ENCODE measurements around the gene RPP14.
A peak's percentile ranks its signal among the peaks of the same experiment; 100 is the strongest.
"Not testable (repeated sequence)": the region's sequence is repeated elsewhere in the genome, so short reads cannot be mapped to it uniquely, and the experiment has no call there.

The RPP14 gene

GRCh38 chr3:58332575-58333188 is 26.6 kb downstream of the RPP14 start, which contains the start of gene PXK:
Gene PXK, plus strand, starts transcription at chr3:58332892. Its CDS starts 97 bp downstream, at chr3:58332989.
- peak; percentile 64 for DNase-seq (ENCODE audit: low spot score)

DNA sequence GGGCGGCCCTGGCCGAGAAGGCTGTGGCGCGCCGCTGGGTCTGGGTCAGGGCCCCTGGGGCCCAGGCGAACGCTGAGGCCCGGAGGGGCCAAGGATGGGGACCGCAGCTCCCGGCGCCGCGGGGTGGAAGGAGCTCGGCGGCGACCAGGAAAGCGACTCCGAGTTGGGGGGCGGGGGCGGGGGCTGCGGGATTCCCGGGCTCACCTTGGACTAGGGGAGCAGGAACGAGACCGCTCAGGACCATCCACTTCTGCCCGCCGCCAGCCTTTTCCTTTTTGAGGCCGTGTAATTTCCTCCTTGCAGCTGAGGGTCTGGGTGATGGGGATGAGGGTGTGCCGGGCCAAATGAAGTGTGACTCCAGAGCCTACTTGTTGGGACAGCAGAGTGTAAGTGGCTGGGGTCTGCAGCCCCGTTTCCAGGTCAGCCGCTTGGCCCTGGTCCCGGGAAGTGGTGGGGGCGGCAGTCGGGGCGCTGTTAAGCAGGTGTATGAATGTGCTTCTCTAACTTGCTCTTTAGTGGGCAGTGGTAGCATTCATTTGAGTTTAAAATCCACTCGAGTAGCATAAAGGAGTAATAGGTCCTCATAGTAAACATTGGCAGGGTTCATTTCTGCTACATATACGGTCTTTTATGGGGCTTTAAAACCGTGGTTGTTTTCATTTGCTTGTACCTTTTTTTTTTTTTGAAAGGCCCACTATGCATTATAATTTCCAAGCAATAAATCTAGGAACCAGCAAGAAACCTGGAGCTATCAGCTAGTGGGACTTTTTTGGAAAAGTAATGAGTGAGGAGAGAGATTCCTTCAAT is 27.4 kb downstream of the RPP14 start:
- no peak for DNase-seq (ENCODE audit: low spot score)

DNA sequence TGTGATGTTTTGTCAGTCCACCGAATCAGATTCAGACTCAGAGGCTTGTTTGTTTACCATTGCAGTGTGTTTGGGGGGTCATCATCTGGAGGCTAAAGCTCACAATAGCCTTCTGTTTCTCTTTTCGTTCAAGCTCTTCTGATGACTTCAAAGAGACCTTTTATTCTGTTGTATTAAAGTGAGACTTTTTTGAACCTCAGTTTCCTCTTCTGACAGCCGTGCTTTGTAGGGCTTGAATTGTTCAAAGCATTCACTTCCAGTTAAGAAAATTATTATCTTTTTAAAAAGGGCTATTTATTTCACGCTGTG is 27.9 kb downstream of the RPP14 start:
- no peak for DNase-seq (ENCODE audit: low spot score)

GRCh38 chr3:58334506-58334884 is 28.4 kb downstream of the RPP14 start:
- no peak for DNase-seq (ENCODE audit: low spot score)

- DNase-seq (ENCODE audit: low spot score), result no peak
Measured at GRCh38 chr3:58335652-58335947, 29.6 kb downstream of the RPP14 start.

DNA sequence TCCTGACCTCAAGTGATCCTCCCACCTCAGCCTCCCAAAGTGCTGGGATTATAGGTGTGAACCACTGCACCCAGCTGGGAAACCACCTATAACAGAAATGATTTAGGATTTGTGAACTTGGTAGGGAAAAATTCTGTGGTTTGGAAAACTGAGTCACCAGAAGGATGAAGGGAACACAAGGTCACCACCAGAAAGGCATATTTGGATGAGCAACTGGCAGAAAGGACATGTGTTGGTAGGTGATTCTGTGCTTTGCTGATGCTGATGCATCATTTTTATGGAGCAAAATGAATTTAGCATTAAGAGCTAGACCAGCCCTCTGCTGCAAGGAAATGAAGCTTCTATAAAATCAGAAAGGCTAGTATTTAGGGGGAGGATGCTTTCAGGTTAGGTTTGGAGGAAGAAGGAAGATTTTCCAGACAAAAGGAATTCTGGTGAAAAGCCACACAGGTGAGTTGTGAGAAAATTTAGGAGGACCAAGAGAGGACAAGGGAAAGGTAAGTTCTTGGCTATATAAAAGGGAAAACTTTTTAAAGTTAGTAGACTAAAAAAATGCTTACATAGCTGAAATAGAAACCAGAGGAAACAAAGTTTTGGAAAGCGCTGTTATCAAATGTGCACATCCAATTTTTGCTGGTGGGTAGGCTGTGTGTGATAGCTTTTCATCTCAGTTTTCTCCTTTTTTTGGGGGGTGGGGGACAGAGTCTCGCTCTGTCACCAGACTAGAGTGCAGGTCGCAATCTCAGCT is 30.3 kb downstream of the RPP14 start:
- DNase-seq (ENCODE audit: low spot score), result no peak

GRCh38 chr3:58337190-58337589 is 31.1 kb downstream of the RPP14 start:
- DNase-seq (ENCODE audit: low spot score), result no peak

- not testable (repeated sequence) for DNase-seq (ENCODE audit: low spot score)
Measured at GRCh38 chr3:58339146-58339545, 33.1 kb downstream of the RPP14 start.

- DNase-seq (ENCODE audit: low spot score), result no peak
Measured at GRCh38 chr3:58340594-58341244, 34.7 kb downstream of the RPP14 start.

DNA sequence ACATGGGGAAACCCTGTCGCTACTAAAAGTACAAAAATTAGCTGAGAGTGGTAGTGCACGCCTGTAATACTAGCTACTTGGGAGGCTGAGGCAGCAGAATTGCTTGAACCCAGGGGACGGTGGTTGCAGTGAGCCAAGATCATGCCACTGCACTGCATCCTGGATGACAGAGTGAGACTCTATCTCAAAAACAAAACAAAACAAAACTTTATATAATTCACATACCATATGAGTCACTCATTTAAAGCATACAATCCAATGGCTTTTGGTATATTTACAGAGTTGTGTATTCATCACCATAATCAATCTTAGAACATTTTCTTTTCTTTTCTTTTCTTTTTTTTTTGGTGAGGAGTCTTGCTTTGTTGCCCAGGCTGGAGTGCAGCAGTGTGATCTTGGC is 35.3 kb downstream of the RPP14 start:
- no peak for DNase-seq (ENCODE audit: low spot score)

DNA sequence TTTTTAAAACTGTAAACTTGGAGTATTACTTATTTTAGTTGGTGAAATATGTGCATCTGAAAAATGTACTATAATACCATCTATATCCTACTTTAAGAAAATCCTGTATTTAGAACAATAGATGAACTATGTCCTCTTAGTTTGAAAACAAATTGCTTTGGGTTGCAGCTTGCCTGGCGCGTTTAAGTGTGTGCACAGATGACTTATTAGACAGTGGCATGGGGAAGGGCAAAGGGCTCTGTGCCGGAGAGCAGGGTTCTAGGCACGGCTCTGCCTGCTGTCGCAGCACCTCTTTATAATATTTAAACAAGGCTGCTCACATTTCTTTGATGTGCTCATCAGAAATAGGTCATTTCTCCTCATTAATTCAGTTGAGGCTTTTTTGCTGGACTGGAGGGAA is 36.6 kb downstream of the RPP14 start:
- no peak for DNase-seq (ENCODE audit: low spot score)

DNA sequence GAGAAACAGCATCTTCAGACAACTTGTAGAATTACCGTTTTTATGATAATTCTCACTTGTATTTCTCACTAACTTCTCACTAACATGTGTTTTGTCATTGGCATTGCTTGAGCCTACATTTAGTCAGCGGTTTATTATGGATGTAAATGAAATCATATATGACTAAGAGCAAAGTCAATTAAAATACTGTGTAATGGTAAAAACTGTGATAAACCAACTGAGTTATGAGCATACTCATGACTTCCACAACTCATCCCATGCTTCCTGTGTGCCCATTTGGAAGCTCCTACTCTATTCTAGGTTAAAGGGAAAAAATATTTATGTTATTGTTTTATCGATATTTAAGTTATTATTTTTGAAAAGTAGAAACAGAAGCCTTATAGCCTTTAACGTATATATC is 39.4 kb downstream of the RPP14 start:
- no peak for DNase-seq (ENCODE audit: low spot score)

DNA sequence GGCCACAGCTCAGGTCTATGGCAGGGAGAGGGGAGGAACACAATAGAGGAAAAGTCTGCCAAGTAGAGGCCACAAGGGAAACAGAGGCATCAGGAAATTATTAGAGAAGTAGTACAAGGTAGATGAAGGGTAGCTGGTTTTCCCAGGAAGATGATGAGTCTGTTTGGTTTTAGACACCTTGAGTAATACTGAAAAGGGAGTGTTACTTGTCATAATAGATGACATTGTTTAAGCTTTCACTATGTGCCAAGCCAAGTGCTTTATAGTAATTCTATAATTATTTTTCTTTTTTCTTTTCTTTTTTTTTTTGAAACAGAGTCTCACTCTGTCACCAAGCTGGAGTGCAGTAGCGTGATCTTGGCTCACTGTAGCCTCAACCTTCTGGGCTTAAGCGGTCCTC is 40.3 kb downstream of the RPP14 start:
- DNase-seq (ENCODE audit: low spot score), result no peak

- DNase-seq (ENCODE audit: low spot score), result no peak
Measured at GRCh38 chr3:58347984-58348383, 41.9 kb downstream of the RPP14 start.

DNA sequence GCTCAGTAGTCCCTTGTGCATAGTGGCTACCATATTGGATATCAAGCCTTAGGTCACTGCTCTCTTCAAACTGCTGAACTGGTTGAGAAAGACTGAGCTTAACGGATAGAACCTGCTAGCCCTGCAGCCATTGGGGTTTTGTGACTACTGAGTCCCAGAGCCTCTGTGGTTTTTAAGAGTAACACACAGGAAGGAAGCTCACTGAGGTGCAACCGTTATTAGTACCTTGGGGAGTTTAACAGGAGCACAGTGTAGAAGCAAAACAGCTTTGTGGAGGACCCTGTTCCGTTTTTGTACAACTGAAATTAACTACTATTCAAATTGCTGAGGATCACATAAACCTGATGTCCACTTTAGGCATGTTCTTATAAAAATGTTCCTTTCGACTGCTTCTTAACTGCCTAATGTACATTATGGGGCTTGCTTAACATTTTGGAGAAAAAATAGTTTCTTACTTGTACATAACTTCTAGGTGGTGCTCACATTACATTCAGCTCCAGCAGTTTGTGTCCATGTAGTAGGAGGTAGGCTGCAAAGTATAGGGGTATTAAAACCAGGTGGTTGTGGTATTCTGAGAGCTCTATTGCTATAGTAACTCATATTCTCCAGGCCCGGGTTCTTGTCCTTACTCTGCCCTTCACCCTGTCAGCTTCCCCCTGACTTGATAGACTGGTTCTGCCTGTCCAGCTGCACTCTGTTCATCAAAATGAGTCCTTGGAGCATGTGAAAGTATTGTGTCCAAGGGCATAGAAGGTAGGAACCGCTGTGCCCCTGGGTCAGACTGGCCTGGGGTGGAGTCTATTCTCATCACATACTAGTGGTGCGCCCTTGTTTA is 44.0 kb downstream of the RPP14 start:
- no peak for DNase-seq (ENCODE audit: low spot score)

- no peak for DNase-seq (ENCODE audit: low spot score)
Measured at GRCh38 chr3:58350627-58351013, 44.6 kb downstream of the RPP14 start.

GRCh38 chr3:58351920-58352319 is 45.9 kb downstream of the RPP14 start:
- no peak for DNase-seq (ENCODE audit: low spot score)

- no peak for DNase-seq (ENCODE audit: low spot score)
Measured at GRCh38 chr3:58352626-58353025, 46.6 kb downstream of the RPP14 start.

DNA sequence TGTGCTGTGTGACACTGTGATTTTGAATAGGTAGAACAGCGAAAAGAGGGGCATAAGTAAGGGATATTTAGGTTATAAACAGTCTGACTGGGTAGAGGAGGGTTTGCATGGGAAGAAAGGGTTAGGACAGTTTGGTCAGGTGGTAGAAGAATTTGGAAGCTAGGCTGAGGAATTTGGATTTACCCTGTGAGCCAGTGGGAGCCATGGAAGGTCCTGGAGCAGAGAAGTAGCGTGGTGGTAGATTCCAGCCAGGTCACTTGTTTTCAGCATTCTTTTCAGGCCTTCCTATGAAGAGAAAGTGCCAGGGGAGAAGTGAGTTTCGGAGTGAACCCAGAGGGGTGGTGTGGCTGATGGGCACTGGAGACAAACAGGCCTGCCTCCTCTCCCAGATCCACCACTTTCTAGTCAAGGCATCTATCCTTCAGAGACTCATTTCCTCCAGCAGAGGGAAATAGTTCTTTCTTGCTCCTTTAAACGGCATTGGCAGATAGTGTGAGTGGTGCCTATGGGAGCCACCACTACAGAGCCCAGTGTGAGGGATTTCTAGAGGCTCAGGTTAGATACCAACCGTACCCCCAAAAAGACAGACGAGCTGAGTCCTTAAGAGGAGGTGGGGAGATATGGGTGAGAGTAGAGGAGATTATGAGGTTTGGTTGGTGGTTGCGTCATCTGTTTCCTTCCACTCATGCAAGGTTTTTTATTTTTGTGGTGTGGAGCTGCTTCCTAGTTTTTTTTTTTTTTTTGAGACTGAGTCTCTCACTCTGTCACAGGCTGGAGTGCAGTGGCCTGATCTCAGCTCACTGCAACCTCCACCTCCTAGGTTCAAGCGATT is 47.9 kb downstream of the RPP14 start:
- no peak for DNase-seq (ENCODE audit: low spot score)

DNA sequence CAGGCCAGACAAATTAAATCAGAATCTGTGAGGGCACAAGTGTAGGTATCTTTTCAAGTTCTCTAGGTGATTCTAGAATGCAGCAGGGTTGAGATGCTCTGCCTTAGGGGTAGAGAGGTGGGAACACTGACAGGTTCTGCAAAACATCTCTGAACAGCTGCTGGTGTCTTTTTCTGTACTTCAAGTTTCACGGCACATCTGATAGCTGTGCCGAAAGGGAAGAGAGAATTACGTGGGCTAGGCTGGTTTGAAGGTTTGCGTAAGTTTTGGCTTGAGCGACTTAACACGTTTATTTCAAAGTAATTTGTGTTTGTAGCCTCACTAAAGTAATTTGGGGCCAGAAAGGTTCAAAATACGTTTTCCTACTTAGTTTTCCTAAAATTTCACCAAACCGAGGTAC is 49.1 kb downstream of the RPP14 start:
- no peak for DNase-seq (ENCODE audit: low spot score)

- no peak for DNase-seq (ENCODE audit: low spot score)
Measured at GRCh38 chr3:58356054-58356453, 50.0 kb downstream of the RPP14 start.

Data from kidney capillary endothelial cell (primary cell).